Tibial nerve (tissue), 4 donors: ENCODE measurements around the gene NEU3. TPM values are rescaled to one million over a fixed set of nuclear protein-coding genes. Genes with fewer than 3 reads are reported as not detected.

Source experiments
- DNase-seq, 2 donors: peaks; one replicate each; pipeline ENCODE4 v3.0.0-alpha.2; 2019; ENCODE audit warnings: low spot score in 2 of 2
- H3K27ac ChIP-seq, 4 donors: fragments of 200-600 bp; sonication (generic) in 3 of 4; one replicate each; pipeline ENCODE4 v1.5.1; 2017 to 2019; ENCODE audit warnings: mild to moderate bottlenecking in 1 of 4
- H3K27me3 ChIP-seq, 2 donors: fragments of 200-600 bp; sonication (generic) in 1 of 2; one replicate each; pipeline versions ENCODE4 v1.5.1 to v1.6.0; 2017 to 2019
- H3K36me3 ChIP-seq, 3 donors: fragments of 200-600 bp; sonication (generic); one replicate each; pipeline ENCODE4 v1.5.1; 2018 to 2019
- H3K4me1 ChIP-seq, 4 donors: fragments of 200-600 bp; sonication (generic) in 3 of 4; one replicate each; pipeline ENCODE4 v1.5.1; 2017 to 2019
- H3K4me3 ChIP-seq, 4 donors: fragments of 200-600 bp; sonication (generic) in 3 of 4; one replicate each; pipeline ENCODE4 v1.5.1; 2017 to 2019; ENCODE audit warnings: mild to moderate bottlenecking in 1 of 4, moderate library complexity in 1 of 4
- H3K9me3 ChIP-seq, 4 donors: fragments of 200-600 bp; sonication (generic) in 3 of 4; one replicate each; pipeline ENCODE4 v1.5.1; 2017 to 2019
- EP300 ChIP-seq, 2 donors: sonication (generic); formaldehyde crosslinking; IDR thresholded peaks; one replicate each; pipeline ENCODE4 v1.6.1; 2017; ENCODE audit warnings: antibody characterized with exemption in 2 of 2, mild to moderate bottlenecking in 1 of 2
- POLR2A ChIP-seq, 2 donors: fragments of 450-650 bp; IDR thresholded peaks; one replicate each; pipeline ENCODE4 v1.6.1; 2017; ENCODE audit warnings: antibody characterized with exemption in 2 of 2, mild to moderate bottlenecking in 2 of 2, moderate library complexity in 2 of 2
- WGBS, 2 donors: methylation state at CpG; one replicate each; pipeline ENCODE4 v1.1.5; 2018; 5-methylcytosine and 5-hydroxymethylcytosine counted together
- small RNA-seq: library from RNA; depleted of rRNA; stranded (forward); fragments of <200 nt; gene quantifications from one replicate; pipeline ENCODE3, GENCODE V24; 2016
- total RNA-seq, 4 donors: library from RNA; depleted of rRNA; stranded (reverse); fragments of >200 nt; gene quantifications; one replicate each; pipeline ENCODE4 v1.1.0, GENCODE V29; 2016
- TF ChIP-seq, protein P1 (sequence below), 5 experiments: fragments of 200-600 bp in 3 of 5; fragments of 450-650 bp in 2 of 5; sonication (generic) in 3 of 5; IDR thresholded peaks; one replicate each; pipeline ENCODE4 v1.5.1; 2016 to 2019; ENCODE audit warnings: antibody characterized with exemption in 5 of 5, mild to moderate bottlenecking in 3 of 5, moderate library complexity in 2 of 5

Gene NEU3
- total RNA-seq, 4 donors from 2014 or later: 5.0 to 20.2 (median 12.7) TPM

DNA sequence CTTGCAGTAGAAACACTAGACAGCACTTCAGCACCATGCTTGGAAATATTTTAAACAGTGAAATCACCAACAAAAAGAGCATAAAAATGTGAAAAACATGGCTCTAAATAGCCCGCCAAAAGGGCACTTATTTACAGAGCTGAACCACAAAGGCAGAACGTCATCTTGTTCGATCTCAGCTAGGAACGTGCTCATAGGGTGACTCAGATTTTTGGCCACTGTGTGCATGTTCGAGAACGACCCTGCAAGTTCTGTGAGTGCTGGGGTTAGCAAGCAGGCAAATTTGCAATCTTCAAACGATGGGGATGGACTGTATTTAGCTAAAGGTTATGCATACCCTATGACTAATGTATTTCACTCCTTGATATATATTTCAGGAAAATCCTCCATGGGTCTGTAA is 77.3 kb downstream of the NEU3 start:
- H3K4me3 ChIP-seq: no peak overlapping the region
- H3K27me3 ChIP-seq: no peaks in the 10 kb centered on the region
- DNase-seq: no peak
- H3K36me3 ChIP-seq: no peaks in the 10 kb centered on the region
- no peaks in the 10 kb centered on the region for H3K9me3 ChIP-seq
- 59 to 70% methylated on average over 7 of the region's 7 CpGs for WGBS, 2 donors
- no peaks in the 10 kb centered on the region for H3K4me1 ChIP-seq
- TF ChIP-seq, protein P1, sequence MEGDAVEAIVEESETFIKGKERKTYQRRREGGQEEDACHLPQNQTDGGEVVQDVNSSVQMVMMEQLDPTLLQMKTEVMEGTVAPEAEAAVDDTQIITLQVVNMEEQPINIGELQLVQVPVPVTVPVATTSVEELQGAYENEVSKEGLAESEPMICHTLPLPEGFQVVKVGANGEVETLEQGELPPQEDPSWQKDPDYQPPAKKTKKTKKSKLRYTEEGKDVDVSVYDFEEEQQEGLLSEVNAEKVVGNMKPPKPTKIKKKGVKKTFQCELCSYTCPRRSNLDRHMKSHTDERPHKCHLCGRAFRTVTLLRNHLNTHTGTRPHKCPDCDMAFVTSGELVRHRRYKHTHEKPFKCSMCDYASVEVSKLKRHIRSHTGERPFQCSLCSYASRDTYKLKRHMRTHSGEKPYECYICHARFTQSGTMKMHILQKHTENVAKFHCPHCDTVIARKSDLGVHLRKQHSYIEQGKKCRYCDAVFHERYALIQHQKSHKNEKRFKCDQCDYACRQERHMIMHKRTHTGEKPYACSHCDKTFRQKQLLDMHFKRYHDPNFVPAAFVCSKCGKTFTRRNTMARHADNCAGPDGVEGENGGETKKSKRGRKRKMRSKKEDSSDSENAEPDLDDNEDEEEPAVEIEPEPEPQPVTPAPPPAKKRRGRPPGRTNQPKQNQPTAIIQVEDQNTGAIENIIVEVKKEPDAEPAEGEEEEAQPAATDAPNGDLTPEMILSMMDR (IDR thresholded peaks at IDR 0.05): no peak
- TF ChIP-seq EP300 (IDR thresholded peaks at IDR 0.05) (no peak), POLR2A (IDR thresholded peaks at IDR 0.05) (no peak)
- H3K27ac ChIP-seq: no peak overlapping the region

Small RNA genes within 50 kb of the gene (small RNA-seq; reads per million reads assigned to genes)
- gene RNU6-216P: not detected

Other genes starting within 250 kb of the NEU3 start
- 10 to 100 TPM; 20.1 to 23.4 (median 22.3) TPM for gene RNF169, start 240.1 kb upstream of the NEU3 start, total RNA-seq
- gene XRRA1, start 39.8 kb upstream of the NEU3 start, total RNA-seq: 10 to 100 TPM; 13.5 to 51.6 (median 25.3) TPM
- 10 to 100 TPM; 28.3 to 95.7 (median 61.7) TPM for gene SPCS2, start 39.7 kb upstream of the NEU3 start, total RNA-seq
- 1 to 10 TPM in 3 of 4 donors, under 1 TPM in 1; 0.87 to 2.3 (median 1.5) TPM for gene OR2AT4, start 107.9 kb downstream of the NEU3 start, total RNA-seq
- 100 to 1,000 TPM in 1 of 4 donors, 10 to 100 TPM in 3; 50.4 to 160 (median 66.3) TPM for gene SLCO2B1, start 162.2 kb downstream of the NEU3 start, total RNA-seq